K562 (cell line): ENCODE measurements around the gene ENTREP3. TPM values are rescaled to one million over a fixed set of nuclear protein-coding genes. Genes with fewer than 3 reads are reported as not detected.

Experiments used
- COPS2 ChIP-seq: fragments of 450-650 bp; conservative IDR thresholded peaks from 2 replicates; pipeline ENCODE4 v1.6.1; 2016; ENCODE audit warnings: mild to moderate bottlenecking, moderate library complexity
- CREBBP ChIP-seq: IDR thresholded peaks from one replicate; pipeline ENCODE4 v1.6.1; 2012; ENCODE audit warnings: low read depth, mild to moderate bottlenecking, control low read depth, inconsistent platforms, low read length
- CXXC5 ChIP-seq: fragments of 250-450 bp; sonication (Bioruptor Pico); IDR thresholded peaks from 2 replicates; pipeline ENCODE4 v1.8.0; 2022; ENCODE audit warnings: inconsistent platforms, mild to moderate bottlenecking, moderate library complexity
- DIDO1 ChIP-seq: fragments of 450-650 bp; IDR thresholded peaks from 2 replicates; pipeline ENCODE4 v1.6.1; 2016; ENCODE audit warnings: low read depth, missing biosample characterization, missing genetic modification characterization
- ETV6 ChIP-seq, 3 experiments: fragments of 150-350 bp in 1 of 3; sonication (generic) in 1 of 3; formaldehyde crosslinking in 1 of 3; IDR thresholded peaks; 2 replicates each; pipeline versions ENCODE4 v1.6.1 to v1.8.0; 2014 to 2022; ENCODE audit warnings: borderline replicate concordance in 2 of 3, low read depth in 2 of 3, antibody characterized with exemption in 1 of 3, low read length in 1 of 3, mild to moderate bottlenecking in 1 of 3, missing genetic modification reagents in 1 of 3
- FOXJ2 ChIP-seq: fragments of 200-800 bp; sonication (Bioruptor generic); IDR thresholded peaks from 2 replicates; pipeline ENCODE4 v1.6.1; 2016; ENCODE audit warnings: missing genetic modification characterization, missing compliant biosample characterization
- GATA2 ChIP-seq: sonication (generic); formaldehyde crosslinking; IDR thresholded peaks from 2 replicates; pipeline ENCODE4 v1.4.0; 2020; ENCODE audit warnings: mild to moderate bottlenecking, missing genetic modification reagents
- NR2F6 ChIP-seq: fragments of 450-650 bp; formaldehyde crosslinking; IDR thresholded peaks from 2 replicates; pipeline ENCODE4 v1.4.0; 2020; ENCODE audit warnings: mild to moderate bottlenecking
- PCBP2 ChIP-seq: fragments of 200-400 bp; formaldehyde crosslinking; IDR thresholded peaks from 2 replicates; pipeline ENCODE4 v1.6.1; 2018; ENCODE audit warnings: low read length, low read depth, mild to moderate bottlenecking, moderate library complexity; ENCODE audit not compliant: poor library complexity, severe bottlenecking
- POLR2AphosphoS5 ChIP-seq: IDR thresholded peaks from 2 replicates; pipeline ENCODE4 v1.6.1; 2011; ENCODE audit warnings: mild to moderate bottlenecking, low read depth, low read length, moderate library complexity; ENCODE audit not compliant: control insufficient read depth, insufficient read depth
- PTTG1 ChIP-seq: fragments of 450-650 bp; IDR thresholded peaks from 2 replicates; pipeline ENCODE4 v1.6.1; 2016; ENCODE audit warnings: low read depth, mild to moderate bottlenecking, missing genetic modification characterization, missing compliant biosample characterization
- SMARCA5 ChIP-seq: fragments of 450-650 bp; IDR thresholded peaks from 2 replicates; pipeline ENCODE4 v1.6.1; 2016
- SMARCB1 ChIP-seq: IDR thresholded peaks from 2 replicates; pipeline ENCODE4 v1.6.1; 2011; ENCODE audit warnings: improper control_type of control experiment, low read depth; ENCODE audit not compliant: insufficient read length
- SMC3 ChIP-seq: conservative IDR thresholded peaks from 2 replicates; pipeline ENCODE4 v1.6.1; 2011; ENCODE audit warnings: low read depth, low read length, improper control_type of control experiment; ENCODE audit not compliant: insufficient read depth
- SNIP1 ChIP-seq: fragments of 450-650 bp; IDR thresholded peaks from 2 replicates; pipeline ENCODE4 v1.7.1; 2017; ENCODE audit warnings: low read depth, mild to moderate bottlenecking
- SOX6 ChIP-seq: fragments of 450-650 bp; IDR thresholded peaks from 2 replicates; pipeline ENCODE4 v1.6.1; 2014; ENCODE audit warnings: mild to moderate bottlenecking
- TAF15 ChIP-seq: fragments of 200-400 bp; formaldehyde crosslinking; IDR thresholded peaks from 2 replicates; pipeline ENCODE4 v1.6.1; 2017; ENCODE audit warnings: mild to moderate bottlenecking, low read depth, low read length, moderate library complexity
- TAL1 ChIP-seq: fragments of 450-650 bp; IDR thresholded peaks from 2 replicates; pipeline ENCODE4 v1.6.1; 2016; ENCODE audit warnings: mild to moderate bottlenecking
- ZC3H11A ChIP-seq: IDR thresholded peaks from 2 replicates; pipeline ENCODE4 v1.6.1; 2012; ENCODE audit warnings: low read depth, low read length, improper control_type of control experiment
- ZNF282 ChIP-seq: sonication (generic); formaldehyde crosslinking; IDR thresholded peaks from 2 replicates; pipeline ENCODE4 v1.8.1; 2023; ENCODE audit warnings: missing genetic modification reagents
- ZNF699 ChIP-seq: fragments of 250-450 bp; sonication (Bioruptor Pico); IDR thresholded peaks from 2 replicates; pipeline ENCODE4 v1.8.0; 2021; ENCODE audit warnings: mild to moderate bottlenecking, moderate library complexity; ENCODE audit not compliant: insufficient replicate concordance
- polyA plus RNA-seq, 8 experiments: library from polyadenylated mRNA; depleted of rRNA in 4 of 8; stranded (reverse) in 5 of 8; unstranded in 3 of 8; fragments of >200 nt; fragmentation: Nextera tagmentation in 2 of 8; fragmentation: Illumina TruSeq in 1 of 8; extraction: Ambion mirVana in 2 of 8; extraction: Trizol in 1 of 8; gene quantifications; 2 replicates each; pipeline versions ENCODE4 v1.2.1 to v1.2.3, GENCODE V29; 2011 to 2014; ENCODE audit warnings: inconsistent platforms in 1 of 8, missing spikeins in 1 of 8
- total RNA-seq, 7 experiments: library from RNA; depleted of rRNA in 6 of 7; stranded (reverse); fragments of >200 nt in 6 of 7; fragmentation: Illumina TruSeq in 2 of 7; extraction: Trizol in 2 of 7; gene quantifications; 2 replicates each; pipeline versions ENCODE4 v1.2.1 to v1.2.3, GENCODE V29; 2011 to 2021; ENCODE audit warnings: low replicate concordance in 1 of 7
- TF ChIP-seq, protein P1 (sequence below): fragments of 450-650 bp; conservative IDR thresholded peaks from 2 replicates; pipeline ENCODE4 v1.6.1; 2016; ENCODE audit warnings: missing genetic modification characterization, low read depth, mild to moderate bottlenecking, missing compliant biosample characterization, moderate library complexity
- TF ChIP-seq, protein P2 (sequence below): sonication (generic); formaldehyde crosslinking; IDR thresholded peaks from 2 replicates; pipeline ENCODE4 v1.8.0; 2022; ENCODE audit warnings: mild to moderate bottlenecking, missing genetic modification reagents
- TF ChIP-seq, protein P3 (sequence below): fragments of 250-450 bp; sonication (Bioruptor Pico); IDR thresholded peaks from 2 replicates; pipeline ENCODE4 v1.5.0; 2020; ENCODE audit warnings: mild to moderate bottlenecking

The ENTREP3 gene
- total and polyA plus RNA-seq, 9 of the 15 experiments (the other 6 are each of a cell fraction or from before 2014, with no cell fraction given) = 1.9 to 41.8 (median 5.9) TPM

DNA sequence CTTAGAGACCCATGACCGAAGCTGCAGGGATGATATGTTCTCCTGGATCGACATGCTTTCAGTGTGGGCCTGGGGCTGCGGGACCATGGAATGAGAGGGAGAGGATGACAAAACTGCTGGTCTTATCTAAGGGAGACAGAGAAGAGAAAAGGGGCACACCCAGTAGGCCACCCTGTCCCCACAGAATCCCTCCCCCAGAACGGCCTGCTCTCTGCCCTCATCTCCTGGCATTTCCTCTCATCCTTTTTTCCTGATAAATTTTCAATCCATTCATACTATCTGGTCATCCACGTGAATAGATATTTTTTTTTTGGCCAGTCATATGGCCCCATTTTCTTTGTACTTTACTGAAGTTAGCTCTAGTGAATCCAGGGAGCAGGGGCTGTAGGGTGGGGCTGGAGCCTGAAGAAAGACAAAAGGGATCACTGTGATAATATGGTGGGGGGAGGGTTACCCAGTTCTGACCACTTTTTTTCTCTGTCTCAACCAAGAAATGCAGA, 46.1 kb upstream of the ENTREP3 start, which contains the start of gene PKLR (continued):
- peak; percentile 84 for TF ChIP-seq SMARCB1
- TF ChIP-seq POLR2AphosphoS5 = peak; percentile 45; the same call in 1 of the 2 replicates
- no peak for TF ChIP-seq SMC3
- TF ChIP-seq, protein P1, sequence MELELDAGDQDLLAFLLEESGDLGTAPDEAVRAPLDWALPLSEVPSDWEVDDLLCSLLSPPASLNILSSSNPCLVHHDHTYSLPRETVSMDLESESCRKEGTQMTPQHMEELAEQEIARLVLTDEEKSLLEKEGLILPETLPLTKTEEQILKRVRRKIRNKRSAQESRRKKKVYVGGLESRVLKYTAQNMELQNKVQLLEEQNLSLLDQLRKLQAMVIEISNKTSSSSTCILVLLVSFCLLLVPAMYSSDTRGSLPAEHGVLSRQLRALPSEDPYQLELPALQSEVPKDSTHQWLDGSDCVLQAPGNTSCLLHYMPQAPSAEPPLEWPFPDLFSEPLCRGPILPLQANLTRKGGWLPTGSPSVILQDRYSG (tag) = no peak
- TF ChIP-seq SNIP1 = no peak
- TF ChIP-seq CREBBP = no peak
- no peak for TF ChIP-seq PCBP2
- no peak for TF ChIP-seq COPS2
- TF ChIP-seq PTTG1 = no peak
- TF ChIP-seq FOXJ2 (tag) = no peak
- no peak for TF ChIP-seq TAF15
- TF ChIP-seq SMARCA5 = no peak
- TF ChIP-seq SOX6 = peak; percentile 41; the same call in 1 of the 2 replicates
- peak; percentile 22 for TF ChIP-seq CXXC5 (CRISPR knock-in tag)
- TF ChIP-seq NR2F6 (CRISPR knock-in tag) = no peak
- no peak for TF ChIP-seq GATA2 (CRISPR knock-in tag)
- TF ChIP-seq ETV6 (IDR thresholded peaks at IDR 0.05; ENCODE audit: borderline replicate concordance in 1 of 2, low read depth in 2 of 2, low read length in 1 of 2) = no peak
- no peak for TF ChIP-seq ETV6 (CRISPR knock-in tag; IDR thresholded peaks at IDR 0.05; ENCODE audit: borderline replicate concordance)
- TF ChIP-seq, protein P2, sequence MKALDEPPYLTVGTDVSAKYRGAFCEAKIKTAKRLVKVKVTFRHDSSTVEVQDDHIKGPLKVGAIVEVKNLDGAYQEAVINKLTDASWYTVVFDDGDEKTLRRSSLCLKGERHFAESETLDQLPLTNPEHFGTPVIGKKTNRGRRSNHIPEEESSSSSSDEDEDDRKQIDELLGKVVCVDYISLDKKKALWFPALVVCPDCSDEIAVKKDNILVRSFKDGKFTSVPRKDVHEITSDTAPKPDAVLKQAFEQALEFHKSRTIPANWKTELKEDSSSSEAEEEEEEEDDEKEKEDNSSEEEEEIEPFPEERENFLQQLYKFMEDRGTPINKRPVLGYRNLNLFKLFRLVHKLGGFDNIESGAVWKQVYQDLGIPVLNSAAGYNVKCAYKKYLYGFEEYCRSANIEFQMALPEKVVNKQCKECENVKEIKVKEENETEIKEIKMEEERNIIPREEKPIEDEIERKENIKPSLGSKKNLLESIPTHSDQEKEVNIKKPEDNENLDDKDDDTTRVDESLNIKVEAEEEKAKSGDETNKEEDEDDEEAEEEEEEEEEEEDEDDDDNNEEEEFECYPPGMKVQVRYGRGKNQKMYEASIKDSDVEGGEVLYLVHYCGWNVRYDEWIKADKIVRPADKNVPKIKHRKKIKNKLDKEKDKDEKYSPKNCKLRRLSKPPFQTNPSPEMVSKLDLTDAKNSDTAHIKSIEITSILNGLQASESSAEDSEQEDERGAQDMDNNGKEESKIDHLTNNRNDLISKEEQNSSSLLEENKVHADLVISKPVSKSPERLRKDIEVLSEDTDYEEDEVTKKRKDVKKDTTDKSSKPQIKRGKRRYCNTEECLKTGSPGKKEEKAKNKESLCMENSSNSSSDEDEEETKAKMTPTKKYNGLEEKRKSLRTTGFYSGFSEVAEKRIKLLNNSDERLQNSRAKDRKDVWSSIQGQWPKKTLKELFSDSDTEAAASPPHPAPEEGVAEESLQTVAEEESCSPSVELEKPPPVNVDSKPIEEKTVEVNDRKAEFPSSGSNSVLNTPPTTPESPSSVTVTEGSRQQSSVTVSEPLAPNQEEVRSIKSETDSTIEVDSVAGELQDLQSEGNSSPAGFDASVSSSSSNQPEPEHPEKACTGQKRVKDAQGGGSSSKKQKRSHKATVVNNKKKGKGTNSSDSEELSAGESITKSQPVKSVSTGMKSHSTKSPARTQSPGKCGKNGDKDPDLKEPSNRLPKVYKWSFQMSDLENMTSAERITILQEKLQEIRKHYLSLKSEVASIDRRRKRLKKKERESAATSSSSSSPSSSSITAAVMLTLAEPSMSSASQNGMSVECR (CRISPR knock-in tag) = no peak
- no peak for TF ChIP-seq ZC3H11A
- peak; percentile 74 for TF ChIP-seq TAL1
- TF ChIP-seq DIDO1 (tag) = no peak
- no peak for TF ChIP-seq ZNF282 (CRISPR knock-in tag)
- TF ChIP-seq, protein P3, sequence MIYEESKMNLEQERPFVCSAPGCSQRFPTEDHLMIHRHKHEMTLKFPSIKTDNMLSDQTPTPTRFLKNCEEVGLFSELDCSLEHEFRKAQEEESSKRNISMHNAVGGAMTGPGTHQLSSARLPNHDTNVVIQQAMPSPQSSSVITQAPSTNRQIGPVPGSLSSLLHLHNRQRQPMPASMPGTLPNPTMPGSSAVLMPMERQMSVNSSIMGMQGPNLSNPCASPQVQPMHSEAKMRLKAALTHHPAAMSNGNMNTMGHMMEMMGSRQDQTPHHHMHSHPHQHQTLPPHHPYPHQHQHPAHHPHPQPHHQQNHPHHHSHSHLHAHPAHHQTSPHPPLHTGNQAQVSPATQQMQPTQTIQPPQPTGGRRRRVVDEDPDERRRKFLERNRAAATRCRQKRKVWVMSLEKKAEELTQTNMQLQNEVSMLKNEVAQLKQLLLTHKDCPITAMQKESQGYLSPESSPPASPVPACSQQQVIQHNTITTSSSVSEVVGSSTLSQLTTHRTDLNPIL (CRISPR knock-in tag) = no peak
- no peak for TF ChIP-seq ZNF699 (CRISPR knock-in tag)
